BLaER1 treated with 17β-estradiol and CSF1 and Interleukin-3, amounts not matched to agents 10 nM and 100 nM (cell line): ENCODE measurements around the gene SVOPL.

Experiments
- H3K27ac ChIP-seq, 11 experiments: shearing (Covaris generic); formaldehyde crosslinking; 2 replicates each; pipeline ENCODE4 v1.8.1; 2022
- H3K27me3 ChIP-seq, 11 experiments: shearing (Covaris generic); formaldehyde crosslinking; 2 replicates each; pipeline ENCODE4 v1.8.1; 2022
- H3K36me3 ChIP-seq, 11 experiments: shearing (Covaris generic); formaldehyde crosslinking; 2 replicates each; pipeline ENCODE4 v1.8.1; 2022
- H3K4me1 ChIP-seq, 10 experiments: shearing (Covaris generic); formaldehyde crosslinking; 2 replicates each; pipeline ENCODE4 v1.8.1; 2022
- H3K4me2 ChIP-seq, 11 experiments: shearing (Covaris generic); formaldehyde crosslinking; 2 replicates each; pipeline ENCODE4 v1.8.1; 2022
- H3K4me3 ChIP-seq, 10 experiments: shearing (Covaris generic); formaldehyde crosslinking; 2 replicates each; pipeline ENCODE4 v1.8.1; 2022
- H3K9ac ChIP-seq, 11 experiments: shearing (Covaris generic); formaldehyde crosslinking; 2 replicates each; pipeline ENCODE4 v1.8.1; 2022
- H3K9me3 ChIP-seq, 11 experiments: shearing (Covaris generic); formaldehyde crosslinking; replicated peaks in 1 of 11; 2 replicates each; pipeline ENCODE4 v1.8.1; 2022
- H4K20me1 ChIP-seq, 11 experiments: shearing (Covaris generic); formaldehyde crosslinking; 2 replicates each; pipeline ENCODE4 v1.8.1; 2022
- Cebpa-rat ChIP-seq, 11 experiments: shearing (Covaris generic); IDR thresholded peaks; 2 replicates each; pipeline ENCODE4 v1.8.1; 2022

SVOPL gene

GRCh38 chr7:138665249-138665648 lies 35.9 kb downstream of the SVOPL start:
- Histone ChIP-seq H3K27me3 (no peaks in the 10 kb centered on the region; a peak in 1 of 22 replicates), H3K36me3 (no peaks in the 10 kb centered on the region), H4K20me1 (no peaks in the 10 kb centered on the region), H3K4me1 (peaks cover 0 to 11% (median 0%) of the 10 kb centered on the region in 10 experiments; a peak in 3 of 20 replicates), H3K4me3 (no peak overlapping the region), H3K9ac (no peak overlapping the region), H3K4me2 (no peak overlapping the region), H3K9me3 (peaks cover 0 to 5% (median 0%) of the 10 kb centered on the region in 11 experiments; a peak in 3 of 22 replicates), H3K27ac (no peak overlapping the region)
- TF ChIP-seq Cebpa-rat (IDR thresholded peaks at IDR 0.05): no peak

- Histone ChIP-seq H3K27ac (no peak overlapping the region), H3K4me3 (peak overlapping the region; percentile 57 to 72 (median 66)), H3K27me3 (no peaks in the 10 kb centered on the region; a peak in 1 of 22 replicates), H3K9me3 (peaks cover 0 to 5% (median 0%) of the 10 kb centered on the region in 11 experiments; a peak in 3 of 22 replicates), H3K4me2 (peak overlapping the region; percentile 83 to 94 (median 88)), H3K9ac (peak overlapping the region; percentile 44 to 70 (median 61); a peak in 20 of 22 replicates), H4K20me1 (no peaks in the 10 kb centered on the region), H3K4me1 (peaks cover 0 to 11% (median 0%) of the 10 kb centered on the region in 10 experiments; a peak in 3 of 20 replicates), H3K36me3 (no peaks in the 10 kb centered on the region)
- TF ChIP-seq Cebpa-rat (IDR thresholded peaks at IDR 0.05): no peak
These were observed 37.1 kb downstream of the SVOPL start for GRCh38 chr7:138663725-138664710.

- Histone ChIP-seq H4K20me1 (no peaks in the 10 kb centered on the region), H3K27ac (no peak overlapping the region), H3K4me3 (no peak overlapping the region), H3K4me2 (peak overlapping the region in 3 of 11 experiments; percentile 83 to 92 (median 88); a peak in 3 of 22 replicates), H3K36me3 (no peaks in the 10 kb centered on the region), H3K4me1 (peaks cover 0 to 11% (median 0%) of the 10 kb centered on the region in 10 experiments; a peak in 3 of 20 replicates), H3K9ac (peak overlapping the region in 1 of 11 experiments; percentile 65; a peak in 1 of 22 replicates), H3K9me3 (peaks cover 0 to 5% (median 0%) of the 10 kb centered on the region in 11 experiments; a peak in 3 of 22 replicates), H3K27me3 (no peaks in the 10 kb centered on the region; a peak in 1 of 22 replicates)
- no peak for TF ChIP-seq Cebpa-rat (IDR thresholded peaks at IDR 0.05)
These were observed 38.2 kb downstream of the SVOPL start for GRCh38 chr7:138662991-138663320.

- Histone ChIP-seq H3K9ac (no peak overlapping the region), H3K9me3 (peaks cover 0 to 5% (median 0%) of the 10 kb centered on the region in 11 experiments; a peak in 3 of 22 replicates), H3K27me3 (no peaks in the 10 kb centered on the region; a peak in 1 of 22 replicates), H3K4me1 (peaks cover 0 to 11% (median 0%) of the 10 kb centered on the region in 10 experiments; a peak in 3 of 20 replicates), H4K20me1 (no peaks in the 10 kb centered on the region), H3K4me3 (no peak overlapping the region), H3K36me3 (no peaks in the 10 kb centered on the region), H3K4me2 (no peak overlapping the region), H3K27ac (no peak overlapping the region)
- no peak for TF ChIP-seq Cebpa-rat (IDR thresholded peaks at IDR 0.05)
These were observed 38.8 kb downstream of the SVOPL start for GRCh38 chr7:138662076-138662990.

- peaks cover 0 to 5% (median 0%) of the 10 kb centered on the region in 11 experiments; a peak in 3 of 22 replicates for H3K9me3 ChIP-seq
- peaks cover 0 to 11% (median 0%) of the 10 kb centered on the region in 10 experiments; a peak in 3 of 20 replicates for H3K4me1 ChIP-seq
- no peaks in the 10 kb centered on the region for H3K36me3 ChIP-seq
- no peak for TF ChIP-seq Cebpa-rat (IDR thresholded peaks at IDR 0.05)
- no peaks in the 10 kb centered on the region; a peak in 1 of 22 replicates for H3K27me3 ChIP-seq
- no peak overlapping the region for H3K4me2 ChIP-seq
- H3K4me3 ChIP-seq: no peak overlapping the region
- no peak overlapping the region for H3K27ac ChIP-seq
- no peaks in the 10 kb centered on the region for H4K20me1 ChIP-seq
- no peak overlapping the region for H3K9ac ChIP-seq
These were observed 40.0 kb downstream of the SVOPL start for GRCh38 chr7:138661069-138661635.

GRCh38 chr7:138658889-138659288 lies 42.3 kb downstream of the SVOPL start:
- Histone ChIP-seq H4K20me1 (no peaks in the 10 kb centered on the region), H3K27me3 (no peaks in the 10 kb centered on the region), H3K9ac (no peak overlapping the region), H3K9me3 (peaks cover 10 to 16% (median 14%) of the 10 kb centered on the region in 11 experiments), H3K36me3 (no peaks in the 10 kb centered on the region), H3K4me3 (no peak overlapping the region), H3K27ac (no peak overlapping the region), H3K4me1 (peaks cover 0 to 11% (median 0%) of the 10 kb centered on the region in 10 experiments; a peak in 3 of 20 replicates), H3K4me2 (no peak overlapping the region)
- TF ChIP-seq Cebpa-rat (IDR thresholded peaks at IDR 0.05): no peak

GRCh38 chr7:138657854-138658386 lies 43.2 kb downstream of the SVOPL start:
- H3K27me3 ChIP-seq: no peaks in the 10 kb centered on the region
- no peak for TF ChIP-seq Cebpa-rat (IDR thresholded peaks at IDR 0.05)
- 0 out of 20 replicates have a peak, but pooled peaks cover 0 to 1% (median 0%) of the 10 kb centered on the region in 10 experiments for H3K4me1 ChIP-seq
- H3K4me3 ChIP-seq: no peak overlapping the region
- H3K9me3 ChIP-seq: peaks cover 17 to 25% (median 23%) of the 10 kb centered on the region in 11 experiments
- no peaks in the 10 kb centered on the region for H4K20me1 ChIP-seq
- no peak overlapping the region for H3K4me2 ChIP-seq
- H3K27ac ChIP-seq: no peak overlapping the region
- no peak overlapping the region for H3K9ac ChIP-seq
- no peaks in the 10 kb centered on the region for H3K36me3 ChIP-seq

- H3K4me3 ChIP-seq: no peak overlapping the region
- H3K27me3 ChIP-seq: no peaks in the 10 kb centered on the region
- no peaks in the 10 kb centered on the region for H4K20me1 ChIP-seq
- no peak overlapping the region for H3K27ac ChIP-seq
- H3K4me2 ChIP-seq: no peak overlapping the region
- H3K4me1 ChIP-seq: no peaks in the 10 kb centered on the region
- no peaks in the 10 kb centered on the region for H3K36me3 ChIP-seq
- no peak for TF ChIP-seq Cebpa-rat (IDR thresholded peaks at IDR 0.05)
- H3K9ac ChIP-seq: no peak overlapping the region
- peaks cover 17 to 29% (median 26%) of the 10 kb centered on the region in 11 experiments for H3K9me3 ChIP-seq
These were observed 44.2 kb downstream of the SVOPL start for GRCh38 chr7:138656952-138657351.
